ENCODE measurements around the gene PCCA. TPM values are rescaled to one million over a fixed set of nuclear protein-coding genes. Genes with fewer than 3 reads are reported as not detected.

The PCCA gene
- total RNA-seq, 2 donors from 2014 or later: 52.7 to 66.4 TPM

- DNase-seq (ENCODE audit: low spot score): no peak
- WGBS: 60% methylated on average over 4 of the region's 4 CpGs
- Histone ChIP-seq H3K9me3 (no peaks in the 10 kb centered on the region), H3K4me1 (replicated peaks) (no peaks in the 10 kb centered on the region), H3K4me3 (no peak overlapping the region), H3K36me3 (no peaks in the 10 kb centered on the region), H3K27ac (no peak overlapping the region), H3K27me3 (replicated peaks; ENCODE audit: insufficient read depth) (no peaks in the 10 kb centered on the region)
- no peak for TF ChIP-seq CTCF (IDR thresholded peaks at IDR 0.05)
- no peak for TF ChIP-seq POLR2AphosphoS5 (IDR thresholded peaks at IDR 0.05)
- no peak for TF ChIP-seq POLR2A (IDR thresholded peaks at IDR 0.05)
- intact Hi-C loops (cut with DNase I): no loop called here
Observed at GRCh38 chr13:100397627-100398026, 308.7 kb downstream of the PCCA start.

- Histone ChIP-seq H3K4me3 (no peak overlapping the region), H3K27ac (no peak overlapping the region), H3K36me3 (no peaks in the 10 kb centered on the region), H3K4me1 (replicated peaks) (no peaks in the 10 kb centered on the region), H3K27me3 (replicated peaks; ENCODE audit: insufficient read depth) (no peaks in the 10 kb centered on the region), H3K9me3 (no peaks in the 10 kb centered on the region)
- DNase-seq (ENCODE audit: low spot score): no peak
- intact Hi-C loops (cut with DNase I): no loop called here
- TF ChIP-seq POLR2AphosphoS5 (IDR thresholded peaks at IDR 0.05) (no peak), CTCF (IDR thresholded peaks at IDR 0.05) (no peak), POLR2A (IDR thresholded peaks at IDR 0.05) (no peak)
- WGBS: 72% methylated on average over 2 of the region's 2 CpGs
Observed at GRCh38 chr13:100398360-100398759, 309.5 kb downstream of the PCCA start.

GRCh38 chr13:100399455-100399854 lies 310.6 kb downstream of the PCCA start:
- 90% methylated on average over 1 of the region's 1 CpG for WGBS
- Histone ChIP-seq H3K27me3 (replicated peaks; ENCODE audit: insufficient read depth) (no peaks in the 10 kb centered on the region), H3K4me1 (replicated peaks) (no peaks in the 10 kb centered on the region), H3K27ac (no peak overlapping the region), H3K9me3 (no peaks in the 10 kb centered on the region), H3K36me3 (no peaks in the 10 kb centered on the region), H3K4me3 (no peak overlapping the region)
- TF ChIP-seq CTCF (IDR thresholded peaks at IDR 0.05): no peak
- TF ChIP-seq POLR2A (IDR thresholded peaks at IDR 0.05): no peak
- no peak for TF ChIP-seq POLR2AphosphoS5 (IDR thresholded peaks at IDR 0.05)
- intact Hi-C loops (cut with DNase I): no loop called here
- DNase-seq (ENCODE audit: low spot score): no peak

GRCh38 chr13:100403675-100404074 lies 314.8 kb downstream of the PCCA start:
- no peak overlapping the region for H3K4me3 ChIP-seq
- H3K27me3 ChIP-seq (replicated peaks; ENCODE audit: insufficient read depth): no peaks in the 10 kb centered on the region
- intact Hi-C loops (cut with DNase I): no loop called here
- no peaks in the 10 kb centered on the region for H3K4me1 ChIP-seq (replicated peaks)
- WGBS: 93% methylated on average over 6 of the region's 6 CpGs
- no peak for DNase-seq (ENCODE audit: low spot score)
- no peak for TF ChIP-seq POLR2A (IDR thresholded peaks at IDR 0.05)
- TF ChIP-seq POLR2AphosphoS5 (IDR thresholded peaks at IDR 0.05): no peak
- no peak for TF ChIP-seq CTCF (IDR thresholded peaks at IDR 0.05)
- H3K36me3 ChIP-seq: no peaks in the 10 kb centered on the region
- H3K27ac ChIP-seq: no peak overlapping the region
- H3K9me3 ChIP-seq: no peaks in the 10 kb centered on the region

- Histone ChIP-seq H3K27ac (no peak overlapping the region), H3K4me3 (no peak overlapping the region), H3K9me3 (no peaks in the 10 kb centered on the region), H3K4me1 (replicated peaks) (no peaks in the 10 kb centered on the region), H3K27me3 (replicated peaks; ENCODE audit: insufficient read depth) (no peaks in the 10 kb centered on the region), H3K36me3 (no peaks in the 10 kb centered on the region)
- no peak for DNase-seq (ENCODE audit: low spot score)
- intact Hi-C loops (cut with DNase I): no loop called here
- 96% methylated on average over 5 of the region's 5 CpGs for WGBS
- no peak for TF ChIP-seq POLR2A (IDR thresholded peaks at IDR 0.05)
- TF ChIP-seq POLR2AphosphoS5 (IDR thresholded peaks at IDR 0.05): no peak
- TF ChIP-seq CTCF (IDR thresholded peaks at IDR 0.05): no peak
Observed at GRCh38 chr13:100409132-100409531, 320.2 kb downstream of the PCCA start.

Data from prostate gland (tissue), 2 donors.